CD4-positive, alpha-beta T cell treated with Interleukin-21 for 1 hour (primary cell): ENCODE results near the gene EXD3.

Experiments
- DNase-seq: peaks from one replicate; pipeline ENCODE4 v3.0.0-alpha.2; 2020

The EXD3 gene

GRCh38 chr9:137314561-137315560 is 108.1 kb downstream of the EXD3 start:
- no peak for DNase-seq

- no peak for DNase-seq
Observed at GRCh38 chr9:137313956-137314560, 108.9 kb downstream of the EXD3 start.

- DNase-seq, result no peak
Observed at GRCh38 chr9:137313326-137313936, 109.5 kb downstream of the EXD3 start.

- no peak for DNase-seq
Observed at GRCh38 chr9:137312852-137313325, 110.1 kb downstream of the EXD3 start.

- DNase-seq, result no peak
Observed at GRCh38 chr9:137311986-137312851, 110.7 kb downstream of the EXD3 start.

GRCh38 chr9:137311171-137311985 is 111.6 kb downstream of the EXD3 start:
- DNase-seq, result peak; percentile 28

- no peak for DNase-seq
Observed at GRCh38 chr9:137310189-137311052, 112.5 kb downstream of the EXD3 start.

- no peak for DNase-seq
Observed at GRCh38 chr9:137309368-137310188, 113.4 kb downstream of the EXD3 start.

- DNase-seq, result no peak
Observed at GRCh38 chr9:137308057-137308619, 114.8 kb downstream of the EXD3 start.

- no peak for DNase-seq
Observed at GRCh38 chr9:137307255-137308056, 115.5 kb downstream of the EXD3 start.

- no peak for DNase-seq
Observed at GRCh38 chr9:137306850-137307254, 116.1 kb downstream of the EXD3 start.

- DNase-seq, result no peak
Observed at GRCh38 chr9:137306066-137306849, 116.7 kb downstream of the EXD3 start.

- no peak for DNase-seq
Observed at GRCh38 chr9:137305798-137306065, 117.2 kb downstream of the EXD3 start.

GRCh38 chr9:137305060-137305797 is 117.7 kb downstream of the EXD3 start:
- DNase-seq, result peak; percentile 60

GRCh38 chr9:137304383-137305059 is 118.4 kb downstream of the EXD3 start:
- DNase-seq, result no peak

- no peak for DNase-seq
Observed at GRCh38 chr9:137303893-137304382, 119.0 kb downstream of the EXD3 start.
